ENCODE data around the gene SEPTIN1.
A peak's percentile ranks its signal among the peaks of the same experiment; 100 is the strongest.

The SEPTIN1 gene

GRCh38 chr16:30378236-30379157 is 3.9 kb downstream of the SEPTIN1 start:
- H3K4ac ChIP-seq (ENCODE audit: low read length), result peak overlapping the region; percentile 96
- H4K8ac ChIP-seq (ENCODE audit: low read depth, low read length), result peak overlapping the region; percentile 97
- peaks cover 0 to 11% of the 10 kb centered on the region in 2 donors for H3K36me3 ChIP-seq (replicated peaks in 1 of 2; ENCODE audit: control insufficient read depth in 2 of 2, insufficient read depth in 2 of 2, low read length in 2 of 2)
- DNase-seq (ENCODE audit: low spot score), result peak; percentile 98
- H3K9me3 ChIP-seq (replicated peaks in 1 of 2; ENCODE audit: control insufficient read depth in 2 of 2, insufficient read depth in 1 of 2, low read depth in 1 of 2, low read length in 2 of 2), result no peaks in the 10 kb centered on the region
- H2BK5ac ChIP-seq (ENCODE audit: low read length), result peak overlapping the region; percentile 99
- peak overlapping the region; percentile 86 for H2AFZ ChIP-seq (ENCODE audit: low read length)
- peak overlapping the region; percentile 96 for H3K23ac ChIP-seq (ENCODE audit: low read depth, low read length, poor library complexity)
- H3K18ac ChIP-seq (ENCODE audit: low read length), result peak overlapping the region; percentile 100
- peak overlapping the region; percentile 100 for H3K9ac ChIP-seq (ENCODE audit: low read depth, low read length, poor library complexity)
- H3K27me3 ChIP-seq (ENCODE audit: control insufficient read depth in 3 of 3, insufficient read depth in 3 of 3, low read depth in 1 of 3, low read length in 3 of 3), result no peaks in the 10 kb centered on the region
- H4K91ac ChIP-seq (ENCODE audit: low read depth, low read length, poor library complexity), result no peak overlapping the region
- H2BK15ac ChIP-seq (ENCODE audit: low read length), result peak overlapping the region; percentile 82
- peak overlapping the region; percentile 100 for H3K14ac ChIP-seq (ENCODE audit: low read length)
- H2AK5ac ChIP-seq (ENCODE audit: low read depth, low read length), result peak overlapping the region; percentile 100
- H3K4me1 ChIP-seq (ENCODE audit: control insufficient read depth in 2 of 2, insufficient read depth in 1 of 2, low read depth in 1 of 2, low read length in 2 of 2), result peaks cover 24 to 30% of the 10 kb centered on the region in 2 donors
- H2BK120ac ChIP-seq (ENCODE audit: low read depth, low read length), result peak overlapping the region; percentile 68
- no peak overlapping the region for H2BK12ac ChIP-seq (ENCODE audit: low read length)
- peak overlapping the region; percentile 100 for H3K27ac ChIP-seq (replicated peaks; ENCODE audit: low read length)
- H3K79me1 ChIP-seq (ENCODE audit: low read depth, low read length), result peaks cover 5% of the 10 kb centered on the region
- peak overlapping the region; percentile 81 to 88 for H3K4me3 ChIP-seq (ENCODE audit: low read length in 2 of 2)
- WGBS, 2 donors (ENCODE audit: extremely low coverage in 2 of 2, insufficient read length in 2 of 2, insufficient replicate concordance in 1 of 2), result no CpG with 5 or more reads among the region's 67 CpGs
- H3K4me2 ChIP-seq (ENCODE audit: insufficient read depth, low read length, poor library complexity, severe bottlenecking), result peak overlapping the region; percentile 100

DNA sequence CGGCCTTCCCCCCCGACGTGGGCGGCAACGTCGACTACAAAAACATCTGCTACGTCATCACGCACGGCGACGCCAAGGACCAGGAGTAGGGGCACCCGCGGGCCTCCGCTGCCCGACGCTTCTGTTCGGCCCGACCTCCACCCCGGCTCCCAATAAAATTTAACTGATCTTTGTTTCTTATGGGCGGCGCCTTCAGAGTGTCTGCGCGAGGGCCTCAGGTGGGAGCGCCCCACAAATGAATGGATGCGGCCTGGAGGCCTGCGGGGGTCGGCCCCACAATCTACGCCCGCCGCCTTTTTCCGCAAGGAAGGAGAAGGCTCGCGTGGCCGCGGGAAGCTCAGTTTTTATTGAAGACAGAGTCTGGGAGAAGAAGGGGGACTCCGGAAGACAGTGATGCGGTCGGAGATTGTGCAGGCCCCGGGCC is 4.5 kb downstream of the SEPTIN1 start:
- Histone ChIP-seq H2BK15ac (ENCODE audit: low read length) (peak overlapping the region; percentile 39), H3K4ac (ENCODE audit: low read length) (no peak overlapping the region), H2BK120ac (ENCODE audit: low read depth, low read length) (no peak overlapping the region), H2AK5ac (ENCODE audit: low read depth, low read length) (peak overlapping the region; percentile 90), H3K18ac (ENCODE audit: low read length) (peak overlapping the region; percentile 99), H3K4me2 (ENCODE audit: insufficient read depth, low read length, poor library complexity, severe bottlenecking) (peak overlapping the region; percentile 87), H4K91ac (ENCODE audit: low read depth, low read length, poor library complexity) (no peak overlapping the region), H2BK5ac (ENCODE audit: low read length) (peak overlapping the region; percentile 99), H3K27me3 (ENCODE audit: control insufficient read depth in 3 of 3, insufficient read depth in 3 of 3, low read depth in 1 of 3, low read length in 3 of 3) (no peaks in the 10 kb centered on the region), H2BK12ac (ENCODE audit: low read length) (no peak overlapping the region), H3K4me3 (ENCODE audit: low read length in 2 of 2) (peak overlapping the region; percentile 81), H3K36me3 (replicated peaks in 1 of 2; ENCODE audit: control insufficient read depth in 2 of 2, insufficient read depth in 2 of 2, low read length in 2 of 2) (peaks cover 0 to 11% of the 10 kb centered on the region in 2 donors), H3K79me1 (ENCODE audit: low read depth, low read length) (peaks cover 5% of the 10 kb centered on the region), H3K23ac (ENCODE audit: low read depth, low read length, poor library complexity) (peak overlapping the region; percentile 96), H3K9ac (ENCODE audit: low read depth, low read length, poor library complexity) (peak overlapping the region; percentile 66), H3K4me1 (ENCODE audit: control insufficient read depth in 2 of 2, insufficient read depth in 1 of 2, low read depth in 1 of 2, low read length in 2 of 2) (peaks cover 24 to 30% of the 10 kb centered on the region in 2 donors), H3K27ac (replicated peaks; ENCODE audit: low read length) (peak overlapping the region; percentile 100), H4K8ac (ENCODE audit: low read depth, low read length) (no peak overlapping the region), H2AFZ (ENCODE audit: low read length) (peak overlapping the region; percentile 83), H3K14ac (ENCODE audit: low read length) (no peak overlapping the region), H3K9me3 (replicated peaks in 1 of 2; ENCODE audit: control insufficient read depth in 2 of 2, insufficient read depth in 1 of 2, low read depth in 1 of 2, low read length in 2 of 2) (no peaks in the 10 kb centered on the region)
- WGBS, 2 donors (ENCODE audit: extremely low coverage in 2 of 2, insufficient read length in 2 of 2, insufficient replicate concordance in 1 of 2), result no CpG with 5 or more reads among the region's 39 CpGs
- DNase-seq (ENCODE audit: low spot score), result peak; percentile 85

DNA sequence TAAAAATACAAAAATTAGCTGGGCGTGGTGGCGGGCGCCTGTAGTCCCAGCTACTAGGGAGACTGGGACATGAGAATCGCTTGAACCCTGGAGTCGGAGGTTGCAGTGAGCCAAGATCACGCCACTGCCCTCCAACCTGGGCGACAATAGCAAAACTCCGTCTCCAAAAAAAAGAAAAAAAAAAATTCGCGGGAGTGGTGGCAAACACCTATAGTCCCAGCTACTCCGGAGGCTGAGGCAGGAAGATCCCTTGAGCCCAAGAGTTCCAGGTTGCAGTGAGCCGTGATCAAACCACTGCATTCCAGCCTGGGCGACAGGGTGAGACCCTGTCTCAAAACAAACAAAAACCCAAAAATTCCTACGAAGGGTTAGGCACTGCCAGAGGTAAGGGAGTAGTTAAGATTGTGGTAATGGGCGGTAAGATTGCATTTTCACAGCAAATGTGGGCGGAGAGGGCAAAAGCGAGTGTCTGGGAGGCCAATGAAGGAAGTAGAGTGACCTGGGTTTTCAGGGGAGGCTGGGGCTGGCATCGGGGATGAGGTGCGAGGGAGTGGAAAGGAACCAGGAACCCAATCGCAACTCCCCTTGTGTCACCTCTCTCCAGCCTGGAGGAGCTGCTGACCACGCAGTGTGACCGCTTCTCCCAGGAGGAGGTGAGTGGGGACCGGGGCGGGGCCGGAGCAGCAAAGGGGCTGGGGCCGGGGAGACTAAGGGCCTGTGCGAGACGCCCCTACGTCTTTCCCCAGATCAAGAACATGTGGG is 5.1 kb downstream of the SEPTIN1 start:
- H2AK5ac ChIP-seq (ENCODE audit: low read depth, low read length), result peak overlapping the region; percentile 20
- H3K79me1 ChIP-seq (ENCODE audit: low read depth, low read length), result peaks cover 5% of the 10 kb centered on the region
- H2BK15ac ChIP-seq (ENCODE audit: low read length), result peak overlapping the region; percentile 44
- no peaks in the 10 kb centered on the region for H3K27me3 ChIP-seq (ENCODE audit: control insufficient read depth in 3 of 3, insufficient read depth in 3 of 3, low read depth in 1 of 3, low read length in 3 of 3)
- peak overlapping the region; percentile 87 for H3K4me2 ChIP-seq (ENCODE audit: insufficient read depth, low read length, poor library complexity, severe bottlenecking)
- no peak for DNase-seq (ENCODE audit: low spot score)
- peaks cover 0 to 11% of the 10 kb centered on the region in 2 donors for H3K36me3 ChIP-seq (replicated peaks in 1 of 2; ENCODE audit: control insufficient read depth in 2 of 2, insufficient read depth in 2 of 2, low read length in 2 of 2)
- H3K23ac ChIP-seq (ENCODE audit: low read depth, low read length, poor library complexity), result peak overlapping the region; percentile 96
- peak overlapping the region; percentile 100 for H3K27ac ChIP-seq (replicated peaks; ENCODE audit: low read length)
- no peak overlapping the region for H2BK120ac ChIP-seq (ENCODE audit: low read depth, low read length)
- WGBS, 2 donors (ENCODE audit: extremely low coverage in 2 of 2, insufficient read length in 2 of 2, insufficient replicate concordance in 1 of 2), result no CpG with 5 or more reads among the region's 29 CpGs
- H3K4ac ChIP-seq (ENCODE audit: low read length), result no peak overlapping the region
- no peak overlapping the region for H4K91ac ChIP-seq (ENCODE audit: low read depth, low read length, poor library complexity)
- H3K18ac ChIP-seq (ENCODE audit: low read length), result peak overlapping the region; percentile 99
- no peaks in the 10 kb centered on the region for H3K9me3 ChIP-seq (replicated peaks in 1 of 2; ENCODE audit: control insufficient read depth in 2 of 2, insufficient read depth in 1 of 2, low read depth in 1 of 2, low read length in 2 of 2)
- no peak overlapping the region for H4K8ac ChIP-seq (ENCODE audit: low read depth, low read length)
- peak overlapping the region; percentile 83 for H2AFZ ChIP-seq (ENCODE audit: low read length)
- H3K4me3 ChIP-seq (ENCODE audit: low read length in 2 of 2), result peak overlapping the region; percentile 36 to 81
- no peak overlapping the region for H3K14ac ChIP-seq (ENCODE audit: low read length)
- H2BK12ac ChIP-seq (ENCODE audit: low read length), result no peak overlapping the region
- peak overlapping the region; percentile 99 for H2BK5ac ChIP-seq (ENCODE audit: low read length)
- H3K9ac ChIP-seq (ENCODE audit: low read depth, low read length, poor library complexity), result peak overlapping the region; percentile 66
- peaks cover 24 to 30% of the 10 kb centered on the region in 2 donors for H3K4me1 ChIP-seq (ENCODE audit: control insufficient read depth in 2 of 2, insufficient read depth in 1 of 2, low read depth in 1 of 2, low read length in 2 of 2)
